DMS153 treated with DMSO at 0.1 percent for 48 hours (cell line): ENCODE results near the gene EPYC.

ENCODE experiments used
- DNase-seq: peaks from one replicate; lab custom pipeline; 2025; ENCODE audit not compliant: unreplicated experiment; lab: John Stamatoyannopoulos, UW

EPYC gene, protein sequence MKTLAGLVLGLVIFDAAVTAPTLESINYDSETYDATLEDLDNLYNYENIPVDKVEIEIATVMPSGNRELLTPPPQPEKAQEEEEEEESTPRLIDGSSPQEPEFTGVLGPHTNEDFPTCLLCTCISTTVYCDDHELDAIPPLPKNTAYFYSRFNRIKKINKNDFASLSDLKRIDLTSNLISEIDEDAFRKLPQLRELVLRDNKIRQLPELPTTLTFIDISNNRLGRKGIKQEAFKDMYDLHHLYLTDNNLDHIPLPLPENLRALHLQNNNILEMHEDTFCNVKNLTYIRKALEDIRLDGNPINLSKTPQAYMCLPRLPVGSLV

GRCh38 chr12:91004872-91005271 is at the start of gene EPYC:
EPYC (minus strand) TSS chr12:91004972; CDS start chr12:91002565, 2,407 bp downstream.
- DNase-seq = no peak

DNA sequence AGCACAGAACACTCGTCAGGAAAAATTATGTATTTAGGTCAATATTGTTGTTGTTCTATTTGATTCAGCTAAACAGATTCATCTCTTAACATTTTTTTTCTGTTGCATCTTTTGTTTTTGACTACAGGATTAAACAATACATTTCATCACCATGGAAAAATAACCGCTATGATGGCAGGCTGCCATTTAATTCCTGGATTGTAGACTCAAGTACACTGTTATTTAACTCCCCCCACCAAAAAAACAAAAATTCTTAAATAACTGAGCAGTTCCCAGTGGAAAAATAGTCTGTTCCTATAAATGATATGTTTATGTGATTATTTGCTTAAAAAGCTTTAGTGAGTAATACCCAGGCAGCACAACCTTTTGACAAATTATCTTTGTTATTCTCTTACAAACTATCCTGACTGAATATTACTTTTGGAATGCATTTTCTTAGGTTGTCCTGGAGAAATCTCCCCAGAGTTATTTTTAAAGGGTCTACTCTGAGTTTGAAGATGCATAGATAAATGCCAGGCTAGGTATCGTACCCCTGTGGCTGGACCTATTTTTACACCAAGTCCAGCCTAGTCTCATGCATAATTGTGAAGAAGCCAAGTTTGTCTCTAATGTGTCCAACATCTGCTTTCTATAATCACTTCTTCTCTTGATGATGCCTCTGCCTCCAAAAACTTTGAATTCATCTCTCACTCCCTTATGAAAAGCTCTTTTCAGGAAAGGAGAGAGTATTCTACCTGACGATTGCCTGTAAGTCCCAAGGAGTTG is 49.4 kb upstream of the EPYC start:
- DNase-seq = no peak

DNA sequence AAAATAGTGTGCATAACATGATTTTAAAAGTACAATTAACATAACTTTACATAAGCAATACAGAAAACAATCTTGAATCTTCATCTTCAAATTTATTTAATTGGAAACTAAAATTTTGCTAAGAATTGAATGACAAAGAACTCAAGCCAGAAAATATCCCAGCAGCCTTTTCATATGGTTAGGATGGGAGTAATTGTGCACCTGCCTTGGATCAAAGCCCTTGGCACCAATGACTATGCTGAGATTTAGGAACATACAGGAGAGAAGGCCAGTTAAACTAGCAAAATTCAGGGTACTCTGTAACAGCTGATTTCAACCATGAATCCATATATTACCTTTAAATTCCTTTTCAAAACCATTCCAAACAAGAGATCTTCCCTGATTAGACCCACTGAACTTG is 47.3 kb upstream of the EPYC start:
- no peak for DNase-seq

GRCh38 chr12:91044586-91044985 is 39.8 kb upstream of the EPYC start:
- no peak for DNase-seq

- no peak for DNase-seq
These were observed 38.6 kb upstream of the EPYC start for GRCh38 chr12:91043408-91043807.

DNA sequence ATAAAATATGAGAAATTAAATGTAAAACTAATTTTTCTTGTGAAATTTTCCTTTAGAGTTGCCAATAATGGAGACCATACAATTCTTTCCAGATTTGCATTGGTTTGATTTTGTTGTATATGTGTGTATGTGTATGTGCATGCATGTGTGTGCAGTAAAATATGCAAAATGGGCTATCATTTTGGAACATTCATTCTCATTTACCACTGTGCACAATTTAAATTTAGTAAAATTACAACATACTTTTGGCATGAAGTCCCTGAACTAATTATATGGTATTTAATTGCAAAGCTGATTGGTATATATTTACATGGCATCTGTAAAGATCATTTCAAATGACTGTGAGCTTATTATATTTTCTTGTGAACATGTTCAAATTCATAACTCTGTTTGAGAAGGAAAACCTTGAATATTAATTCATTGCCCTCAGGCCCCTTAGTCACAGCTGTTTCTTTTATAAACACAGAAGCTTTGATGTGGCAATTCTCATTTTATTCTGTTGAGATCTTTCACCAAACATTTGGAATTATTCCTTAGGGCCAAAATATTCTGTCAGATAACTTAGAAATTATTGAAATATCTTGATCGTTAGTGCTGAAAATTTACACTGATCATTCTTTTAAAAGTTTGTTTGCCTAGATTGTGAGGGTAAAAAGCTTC is 35.5 kb upstream of the EPYC start:
- no peak for DNase-seq

DNA sequence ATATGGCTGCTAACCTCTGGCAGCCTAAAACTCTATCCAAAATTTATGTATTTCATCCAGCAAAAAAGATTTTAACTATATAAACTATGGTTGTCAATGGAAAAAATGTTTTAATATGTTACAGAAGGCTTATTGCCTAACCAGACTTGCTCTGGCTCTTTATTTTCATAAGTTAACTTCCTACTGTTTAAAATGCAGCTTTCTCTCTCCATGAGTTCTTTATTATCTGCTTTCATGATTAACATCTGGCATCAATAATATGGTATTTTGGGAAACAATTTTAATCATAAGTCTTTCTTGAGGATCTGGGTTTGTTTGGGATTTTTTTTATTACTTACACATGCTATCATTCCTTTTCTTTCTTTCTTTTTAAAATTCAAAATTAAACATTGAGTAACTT is 32.5 kb upstream of the EPYC start:
- DNase-seq = no peak

GRCh38 chr12:91033251-91033650 is 28.5 kb upstream of the EPYC start:
- DNase-seq = no peak

- no peak for DNase-seq
These were observed 18.7 kb upstream of the EPYC start for GRCh38 chr12:91023326-91024004.

- DNase-seq = no peak
These were observed 16.3 kb upstream of the EPYC start for GRCh38 chr12:91021076-91021475.

DNA sequence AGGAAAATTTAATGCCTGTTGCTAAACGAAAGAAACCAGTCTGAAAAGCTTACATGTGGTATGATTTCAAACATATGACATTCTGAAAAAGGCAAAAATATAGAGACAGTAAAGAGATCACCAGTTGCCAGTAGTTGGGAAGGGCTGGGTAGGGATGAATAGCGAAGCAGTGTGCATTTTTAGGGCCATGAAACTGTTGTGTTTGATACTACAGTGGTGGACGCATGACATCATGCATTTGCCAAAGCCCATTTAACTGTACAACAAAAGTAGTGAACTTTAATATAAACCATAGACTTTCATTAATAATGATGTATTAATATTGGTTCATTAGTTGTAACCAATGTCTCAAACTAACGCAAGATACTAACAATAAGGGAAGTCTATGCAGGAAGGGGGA is 14.7 kb upstream of the EPYC start:
- no peak for DNase-seq

DNA sequence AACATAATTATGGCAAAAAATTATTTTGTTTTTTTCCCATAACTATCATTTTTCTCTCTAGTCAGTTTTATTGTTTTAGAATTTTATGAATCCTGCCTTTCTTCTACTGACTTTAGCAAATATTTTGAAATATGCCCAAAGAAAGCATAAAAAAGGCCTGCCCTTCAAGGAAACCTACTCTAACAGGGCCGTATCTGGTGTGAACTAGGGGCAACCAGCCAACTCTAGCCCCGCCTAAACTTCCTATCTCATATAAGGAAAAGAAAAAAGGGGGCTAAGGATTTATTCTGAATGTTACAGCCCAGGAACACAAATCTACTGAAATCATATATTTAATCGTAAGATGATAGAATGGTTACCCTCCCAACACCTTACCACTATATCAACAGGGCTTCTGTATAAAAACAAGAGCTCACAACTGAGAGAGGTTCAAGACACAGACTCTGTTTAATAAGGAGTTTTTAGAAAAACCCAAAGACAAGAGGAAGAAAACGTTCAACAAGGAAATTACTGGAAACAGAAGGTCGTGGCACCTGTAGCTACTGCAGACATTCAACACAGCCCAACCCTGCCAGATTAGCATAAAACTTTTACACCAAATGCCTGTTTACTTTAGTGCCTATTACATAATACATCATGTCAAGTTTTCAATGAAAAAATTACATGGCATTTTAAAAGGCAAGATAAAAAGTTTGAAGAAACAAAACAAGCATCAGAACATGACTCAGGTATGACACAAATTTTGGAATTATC is 12.9 kb upstream of the EPYC start:
- DNase-seq = no peak

DNA sequence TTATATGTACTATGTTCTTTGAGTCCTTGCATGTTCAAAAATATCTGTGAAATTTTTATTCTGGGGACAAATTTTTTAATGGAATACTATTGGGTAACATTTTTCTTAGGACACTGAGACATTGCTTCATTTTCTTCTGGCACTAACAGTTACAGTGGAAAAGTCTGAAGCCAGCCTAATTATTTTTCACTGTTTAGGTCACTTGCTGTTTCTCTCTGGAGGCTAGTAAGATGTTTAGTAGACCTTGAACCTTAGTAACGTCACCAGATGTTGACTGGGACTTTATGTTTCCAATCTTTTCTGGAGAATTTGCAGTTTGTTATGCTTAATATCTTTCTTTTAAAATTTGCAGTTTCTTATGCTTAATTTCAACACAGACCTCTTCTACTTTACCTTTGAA is 12.3 kb upstream of the EPYC start:
- no peak for DNase-seq

GRCh38 chr12:91009319-91009950 is 4.7 kb upstream of the EPYC start:
- no peak for DNase-seq

- no peak for DNase-seq
These were observed 2.9 kb upstream of the EPYC start for GRCh38 chr12:91007531-91008290.

DNA sequence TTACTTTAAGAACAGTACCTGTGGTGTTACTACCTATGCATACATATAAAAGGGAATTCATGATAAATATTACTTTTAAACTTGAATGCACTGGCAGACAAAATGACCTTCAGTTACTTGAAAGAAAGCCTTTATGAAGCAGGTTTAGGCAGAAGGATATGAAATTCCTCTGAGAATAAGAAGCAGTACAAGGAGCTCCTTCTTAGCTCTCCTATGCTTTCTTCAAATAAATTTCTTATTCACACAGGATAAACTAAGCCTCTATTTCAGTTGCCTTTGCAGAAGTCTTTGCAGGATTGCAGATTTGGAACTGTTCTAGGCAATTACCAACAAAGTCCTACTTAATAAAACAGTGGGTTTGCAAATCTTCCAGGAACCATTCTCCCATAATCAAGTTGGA is 1.0 kb downstream of the EPYC start:
- no peak for DNase-seq

GRCh38 chr12:91001306-91001705 is 3.5 kb downstream of the EPYC start:
- no peak for DNase-seq

DNA sequence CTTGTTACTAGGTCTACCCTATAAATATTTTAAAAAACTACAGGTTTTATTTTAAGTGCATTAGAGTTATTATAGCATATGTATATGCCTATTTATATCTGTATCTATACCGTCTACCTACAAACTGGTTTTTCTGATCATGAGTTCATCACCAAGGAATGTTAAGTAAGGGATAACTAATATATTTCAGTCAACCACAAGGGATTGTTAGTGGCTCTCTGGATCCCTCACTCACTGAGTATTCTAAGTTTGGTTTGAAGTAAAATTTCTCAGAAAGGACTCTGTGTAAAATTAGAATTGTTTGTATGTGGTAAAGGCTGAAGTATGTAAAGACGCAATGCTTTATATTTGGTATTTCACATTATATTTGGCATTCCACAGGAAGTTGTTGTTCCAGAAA is 4.8 kb downstream of the EPYC start:
- no peak for DNase-seq

DNA sequence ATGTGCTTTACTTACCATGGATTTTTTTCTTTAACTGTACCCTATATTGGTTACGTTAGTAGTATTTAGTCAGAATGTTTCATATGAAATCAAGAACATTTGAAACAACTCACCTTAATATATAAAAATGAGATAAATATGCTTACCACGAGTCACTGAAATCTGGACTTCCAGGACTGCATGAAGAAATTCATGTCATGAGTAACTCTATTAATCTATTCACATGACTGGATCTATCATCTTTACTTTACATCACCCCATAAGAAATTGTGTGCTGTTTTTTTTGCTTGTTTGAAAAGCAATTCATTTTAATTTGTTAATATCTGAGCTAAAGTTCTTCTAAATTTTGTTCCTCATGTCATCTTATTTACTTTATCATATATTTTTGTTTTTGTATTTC is 5.2 kb downstream of the EPYC start:
- DNase-seq = no peak

DNA sequence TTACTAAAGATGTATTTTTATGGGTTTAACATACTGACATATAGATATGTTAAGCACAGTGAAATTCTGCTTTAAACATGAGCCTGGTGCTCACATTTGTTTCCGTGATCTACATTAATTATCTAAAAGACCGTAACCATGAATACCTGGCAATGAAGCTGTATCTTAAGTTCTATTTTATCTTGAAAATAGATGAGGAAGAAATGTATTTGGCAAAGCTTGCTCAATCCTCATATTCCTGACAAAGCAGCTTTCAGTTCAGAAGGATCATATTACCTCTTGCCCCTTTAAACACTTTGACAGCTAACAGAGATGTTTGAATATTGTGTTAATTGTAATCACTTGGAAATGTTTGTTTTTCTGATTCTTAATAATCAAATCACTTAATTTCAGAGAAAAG is 9.8 kb downstream of the EPYC start:
- no peak for DNase-seq
